HG02610 (cell line): ENCODE measurements around the gene PACSIN3.

ENCODE experiments used
- ATAC-seq: cut with Tn5 transposase; IDR thresholded peaks from one replicate; pipeline ENCODE4 v1.9.1; 2021; ENCODE audit warnings: mild to moderate bottlenecking, moderate library complexity; ENCODE audit not compliant: unreplicated experiment

PACSIN3 gene

DNA sequence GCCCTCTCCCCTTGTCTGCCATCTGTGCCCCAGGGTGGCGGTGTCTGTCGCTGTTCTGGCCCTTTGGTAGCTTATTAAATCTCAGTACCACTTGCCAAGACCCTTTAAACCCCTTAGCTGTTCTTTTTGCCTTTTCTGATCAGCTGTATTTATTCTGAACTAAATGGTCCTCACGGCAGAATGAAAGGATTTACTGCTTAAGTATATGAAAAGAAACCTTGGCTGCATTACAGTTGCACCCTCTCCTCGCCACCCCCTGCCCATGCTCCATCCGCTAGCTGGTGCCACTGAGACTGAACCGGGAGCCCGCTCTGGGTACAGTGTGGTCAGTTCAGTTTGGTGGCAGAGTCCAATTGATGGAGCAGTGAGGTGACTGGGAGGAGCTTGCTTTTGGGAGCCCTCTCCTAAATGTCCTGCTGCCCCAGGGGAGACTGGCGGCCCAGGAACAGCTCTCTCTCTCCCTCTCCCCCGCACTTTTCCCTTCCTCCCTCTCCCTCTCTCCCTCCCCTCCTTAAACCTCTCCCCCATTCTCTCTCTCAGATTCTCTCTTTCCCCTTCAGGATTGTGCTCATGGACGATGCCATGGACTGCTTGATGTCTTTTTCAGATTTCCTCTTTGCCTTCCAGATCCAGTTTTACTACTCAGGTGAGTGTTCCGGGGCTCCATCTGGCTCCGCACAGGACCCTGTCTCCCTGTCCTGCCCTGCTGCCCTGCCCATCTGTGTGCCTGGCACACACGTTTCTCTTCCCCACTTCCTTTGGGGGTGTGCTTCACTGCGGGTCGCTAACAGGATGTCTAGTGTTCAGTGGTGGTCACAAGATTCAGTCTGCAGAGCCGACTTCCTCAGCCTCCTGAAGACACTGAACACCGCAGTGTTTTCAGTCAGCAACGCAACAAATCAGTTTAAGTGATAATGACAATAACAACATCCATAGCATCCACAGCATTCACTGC, 31.3 kb downstream of the PACSIN3 start:
- ATAC-seq: no peak

DNA sequence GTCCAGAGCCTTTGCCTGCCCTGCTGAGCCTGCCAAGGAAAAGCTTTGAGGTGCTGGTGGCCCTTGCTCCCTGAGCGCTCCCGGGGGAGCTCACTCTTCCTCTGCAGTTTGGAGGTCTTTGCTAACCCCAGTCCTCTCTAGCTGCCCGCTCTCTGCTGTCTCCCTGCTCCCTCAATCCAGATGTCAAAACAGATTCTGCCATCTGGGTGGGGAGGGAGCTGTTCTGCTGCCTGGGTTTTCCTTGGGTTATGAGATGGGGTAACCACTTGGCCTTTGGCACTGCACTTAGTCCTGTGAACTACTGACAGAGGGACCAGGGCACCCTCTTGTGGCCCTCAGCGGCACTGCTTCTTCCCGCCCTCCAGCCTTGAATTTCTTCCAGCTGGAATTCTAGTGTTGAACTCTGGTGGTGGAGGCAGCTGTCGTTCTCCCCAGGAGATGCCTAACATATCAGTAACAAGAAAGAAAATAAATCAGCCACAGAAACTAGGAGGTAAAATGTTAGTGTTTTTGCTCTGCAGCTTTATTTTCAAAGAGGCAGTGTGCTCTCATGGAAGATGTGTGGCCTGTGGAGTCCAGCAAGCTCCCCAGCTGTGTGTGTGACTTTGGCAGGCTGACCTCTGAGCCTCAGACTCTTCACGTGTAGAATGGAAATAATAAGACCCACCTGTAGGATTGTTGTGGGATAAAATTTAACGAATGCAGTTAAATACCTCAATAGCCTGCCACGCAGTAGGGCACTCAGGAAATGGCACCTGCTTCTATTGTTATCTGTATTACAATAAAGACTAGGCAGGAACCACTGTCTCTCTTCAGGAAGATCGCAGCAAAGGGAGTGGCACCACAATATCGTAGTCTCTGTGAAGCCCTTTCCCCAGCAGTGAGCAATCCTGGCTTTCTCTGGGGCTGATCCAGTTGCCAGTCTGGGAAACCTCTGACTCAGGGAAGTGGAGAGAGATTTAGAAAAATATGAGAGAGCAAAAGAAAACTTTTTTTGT, 33.0 kb downstream of the PACSIN3 start:
- no peak for ATAC-seq

DNA sequence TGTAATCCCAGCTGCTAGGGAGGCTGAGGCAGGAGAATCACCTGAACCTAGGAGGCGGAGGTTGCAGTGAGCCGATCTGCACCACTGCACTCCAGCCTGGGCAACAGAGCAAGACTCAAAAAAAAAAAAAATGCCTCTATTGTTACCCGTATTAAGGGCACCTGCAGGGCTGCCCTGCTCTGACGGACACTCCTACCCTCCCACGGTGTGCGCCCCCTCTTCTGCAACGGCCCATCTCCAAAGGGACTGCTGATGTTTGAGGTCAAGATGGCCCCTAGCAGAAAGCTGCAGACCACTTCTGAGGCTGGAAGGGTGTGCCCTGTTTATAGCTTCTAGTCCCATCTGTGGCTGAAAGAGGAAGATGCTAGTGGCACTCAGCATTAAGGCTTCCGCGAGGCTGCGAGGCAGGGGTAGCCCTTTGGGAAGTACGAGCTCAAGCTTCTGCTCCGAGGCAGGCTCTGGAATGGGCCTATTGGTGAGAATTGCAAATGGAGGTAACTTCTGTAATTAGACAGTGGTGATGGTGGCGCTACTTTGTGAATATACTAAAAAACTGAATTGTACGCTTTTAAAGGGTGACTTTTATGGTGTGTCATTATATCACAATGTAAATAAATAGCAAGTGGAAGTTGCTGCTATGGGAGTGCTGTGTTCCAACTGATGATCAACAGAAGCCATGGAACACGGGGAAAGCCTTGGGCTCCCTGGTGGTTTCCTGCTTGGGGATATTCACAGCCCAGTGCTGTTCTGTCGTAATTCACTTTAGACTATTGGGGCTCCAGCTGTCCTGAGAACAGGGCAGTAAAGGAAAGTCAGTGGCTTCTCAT, 33.9 kb downstream of the PACSIN3 start:
- no peak for ATAC-seq

DNA sequence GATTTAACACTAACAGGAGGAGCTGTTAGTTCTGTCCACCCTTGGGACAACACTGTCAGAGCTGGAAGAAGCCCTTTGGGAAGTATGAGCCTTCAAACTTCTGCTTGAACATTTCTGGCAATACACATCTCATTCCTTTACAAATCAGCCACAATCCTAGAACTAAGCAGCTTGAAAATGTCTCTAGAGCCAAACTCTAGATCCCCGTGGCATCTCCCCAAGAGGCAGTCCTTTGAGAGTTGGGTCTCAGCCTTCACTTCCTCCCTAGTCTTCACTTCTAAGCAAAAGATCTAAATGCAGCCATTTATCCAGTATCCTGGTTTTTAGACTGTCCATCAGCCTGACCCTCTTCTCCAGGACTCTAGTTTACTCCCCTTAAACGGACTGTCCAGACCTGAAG, 36.5 kb downstream of the PACSIN3 start:
- ATAC-seq: no peak

DNA sequence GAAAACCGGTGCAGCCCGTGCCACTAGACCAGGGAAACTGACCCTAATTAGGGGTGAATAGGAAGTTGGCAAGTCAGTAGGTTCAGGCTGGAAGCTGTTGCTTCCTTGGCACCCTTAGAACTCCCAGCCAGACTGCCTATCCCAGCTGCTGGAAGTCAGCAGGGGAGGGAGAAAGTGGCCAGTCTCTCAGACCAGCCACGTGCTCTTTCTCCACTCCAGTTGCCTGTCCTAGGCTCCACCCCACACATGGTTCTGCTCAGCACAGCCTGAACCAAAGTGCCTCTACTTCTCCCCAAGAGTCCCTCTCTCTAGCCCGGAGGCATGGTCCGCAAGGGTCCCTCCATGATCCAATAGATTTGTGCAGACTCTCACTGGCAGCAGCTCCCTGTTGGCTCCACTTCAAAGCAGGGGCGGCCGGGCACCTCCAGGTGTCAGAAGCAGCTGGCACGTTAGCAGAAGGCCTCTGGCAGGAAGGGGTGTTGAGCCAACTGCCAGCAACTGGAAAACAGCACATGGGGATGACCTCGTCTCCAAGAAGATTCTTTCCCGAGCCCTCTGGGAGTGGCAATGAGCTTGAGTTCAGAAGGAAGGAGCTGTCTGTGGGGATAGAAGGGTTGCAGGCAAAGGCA, 37.2 kb downstream of the PACSIN3 start:
- ATAC-seq: no peak

DNA sequence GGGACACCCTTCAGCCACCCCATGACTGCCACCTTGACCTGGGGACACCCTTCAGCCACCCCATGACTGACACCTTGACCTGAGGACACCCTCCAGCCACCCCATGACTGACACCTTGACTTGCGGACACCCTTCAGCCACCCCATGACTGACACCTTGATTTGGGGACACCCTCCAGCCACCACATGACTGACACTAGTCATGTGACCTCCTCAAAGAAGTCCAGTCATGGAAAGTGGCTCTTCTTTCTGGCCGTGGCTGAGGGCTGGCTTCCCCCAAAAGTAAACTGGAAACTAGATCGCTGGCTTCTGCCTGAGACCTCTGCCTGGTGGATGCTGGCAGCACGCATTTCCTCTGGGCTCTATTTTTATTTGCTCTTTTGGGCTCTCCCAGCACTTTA, 38.0 kb downstream of the PACSIN3 start:
- no peak for ATAC-seq

DNA sequence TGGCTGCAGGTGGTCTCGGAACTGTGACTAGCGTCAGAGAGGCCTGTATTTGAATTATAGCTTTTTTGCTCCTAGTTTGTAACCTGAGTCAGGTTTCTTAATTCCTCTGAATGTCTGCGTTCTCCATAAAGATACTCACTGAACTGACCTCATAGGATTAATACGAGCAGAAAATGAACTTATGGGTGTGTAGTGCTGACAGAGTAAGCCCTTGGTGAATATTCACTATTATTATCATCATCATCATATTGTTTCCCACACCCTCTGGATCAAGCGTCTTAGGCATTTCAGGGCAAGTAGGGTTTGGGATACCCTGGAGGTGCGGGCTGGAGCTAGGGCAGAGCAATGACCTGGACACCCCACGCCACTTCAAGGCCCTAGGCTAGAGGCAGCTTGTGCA, 38.6 kb downstream of the PACSIN3 start:
- ATAC-seq: no peak

DNA sequence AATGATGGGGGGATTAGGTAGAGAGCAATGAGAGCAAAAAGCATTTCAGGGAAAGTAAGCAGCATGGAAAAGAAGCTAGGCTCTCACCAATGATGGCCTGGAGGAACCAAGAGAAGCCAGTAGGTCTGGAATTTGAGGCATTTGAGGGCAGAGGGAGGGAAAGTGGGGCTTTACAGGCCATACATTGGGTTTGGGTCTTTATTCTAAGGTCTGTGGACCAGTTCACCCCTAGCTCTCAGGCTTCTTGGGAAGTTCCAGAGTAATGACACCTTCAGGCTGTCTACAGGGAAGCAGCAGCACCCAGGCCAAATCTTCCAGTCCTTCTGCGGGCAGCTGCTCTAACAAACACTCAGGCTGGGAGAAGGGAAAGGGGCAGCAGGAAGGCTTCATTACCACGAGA, 39.0 kb downstream of the PACSIN3 start:
- ATAC-seq: no peak

DNA sequence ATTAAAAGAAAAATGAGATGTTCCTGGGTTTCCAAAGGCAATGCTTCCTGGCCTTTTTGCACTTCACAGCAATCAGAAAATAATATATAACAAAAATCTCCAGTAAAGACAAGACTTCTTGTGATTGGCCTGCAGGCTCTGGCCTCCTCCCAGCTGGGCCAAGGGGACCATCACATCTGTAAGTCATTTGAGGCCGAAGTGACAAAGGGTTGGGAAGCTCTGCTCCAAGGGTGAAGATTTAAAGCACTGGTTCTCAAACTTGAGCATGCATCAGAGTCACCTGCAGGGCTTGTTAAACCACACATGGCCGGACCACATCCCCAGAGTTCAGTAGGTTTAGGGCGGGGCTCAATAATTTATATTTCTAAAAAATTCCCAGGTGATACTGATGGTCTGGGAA, 41.7 kb downstream of the PACSIN3 start:
- ATAC-seq: no peak

DNA sequence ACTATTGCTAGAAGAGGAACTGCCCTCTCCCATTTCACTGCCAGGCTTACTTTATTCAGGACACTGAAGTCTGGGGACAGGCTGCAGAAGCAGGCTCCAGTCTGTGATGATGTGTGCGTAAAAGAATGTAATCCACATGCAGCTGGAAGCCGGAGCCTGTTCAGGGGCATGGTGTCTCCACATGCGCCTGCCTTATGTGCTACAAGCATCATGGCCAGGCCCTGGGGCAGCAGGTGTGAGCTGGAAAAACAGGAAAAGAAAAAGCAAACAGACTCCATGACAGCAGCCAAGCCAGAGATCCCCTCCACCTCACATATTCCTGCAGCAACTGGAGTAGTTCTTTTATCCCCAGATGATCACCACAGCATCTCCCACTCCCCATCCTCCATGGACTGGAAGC, 42.9 kb downstream of the PACSIN3 start:
- ATAC-seq: no peak

DNA sequence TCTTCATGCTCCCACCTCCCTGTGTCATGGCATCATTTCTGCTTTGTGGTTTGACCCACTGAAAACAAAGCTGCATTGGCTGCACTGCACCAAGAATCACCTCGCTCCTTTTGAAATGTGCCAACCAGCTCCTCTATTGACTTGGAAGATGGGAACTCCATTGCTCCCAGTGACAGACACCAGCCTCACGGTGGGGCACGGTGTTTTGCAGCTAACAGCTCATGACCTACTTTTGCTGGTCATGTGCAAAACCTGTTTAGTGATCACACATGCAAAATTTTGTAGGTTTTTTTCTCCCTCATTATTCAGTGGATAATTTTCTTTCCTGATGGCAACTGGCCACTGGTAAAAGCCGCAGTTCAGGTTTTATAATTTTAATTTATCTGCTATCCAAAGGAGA, 46.4 kb downstream of the PACSIN3 start:
- no peak for ATAC-seq

DNA sequence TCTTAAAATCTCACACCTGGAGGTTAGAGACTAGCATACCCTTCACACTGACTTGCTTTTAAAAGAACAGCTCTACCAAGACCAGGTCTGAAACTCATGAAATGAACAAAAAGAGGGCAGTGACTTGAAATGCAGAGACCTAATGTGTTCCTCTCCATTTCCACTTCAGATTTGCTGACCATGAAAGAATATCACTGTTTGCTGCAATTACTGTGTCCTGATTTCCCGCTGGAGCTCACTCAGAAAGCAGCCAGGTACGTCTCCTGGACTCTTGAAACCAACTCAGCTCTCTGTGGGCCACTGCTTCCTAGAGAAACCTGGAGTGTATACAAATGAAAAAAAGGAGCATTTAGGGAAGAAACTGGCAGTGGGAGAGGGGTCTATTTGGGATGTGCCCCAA, 48.8 kb downstream of the PACSIN3 start:
- no peak for ATAC-seq

DNA sequence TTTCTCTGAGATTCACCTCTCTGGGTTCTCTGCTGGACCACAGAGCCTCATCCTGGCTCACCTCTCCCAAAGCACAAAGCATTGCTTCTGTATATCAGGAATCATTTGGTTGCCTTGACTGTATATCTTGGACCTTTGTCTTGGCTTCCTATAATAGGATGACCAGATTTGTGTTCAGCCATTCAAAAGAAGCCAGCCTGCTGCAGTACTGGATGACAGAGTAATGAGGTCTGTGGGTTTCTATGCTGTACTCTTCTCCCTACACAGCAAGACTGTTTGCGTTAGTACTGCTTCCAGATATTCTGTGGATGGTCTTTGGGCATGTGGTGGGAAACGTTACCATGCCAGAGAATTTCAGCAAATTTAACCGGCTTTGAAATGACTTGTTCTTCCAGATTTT, 49.3 kb downstream of the PACSIN3 start:
- ATAC-seq: no peak

DNA sequence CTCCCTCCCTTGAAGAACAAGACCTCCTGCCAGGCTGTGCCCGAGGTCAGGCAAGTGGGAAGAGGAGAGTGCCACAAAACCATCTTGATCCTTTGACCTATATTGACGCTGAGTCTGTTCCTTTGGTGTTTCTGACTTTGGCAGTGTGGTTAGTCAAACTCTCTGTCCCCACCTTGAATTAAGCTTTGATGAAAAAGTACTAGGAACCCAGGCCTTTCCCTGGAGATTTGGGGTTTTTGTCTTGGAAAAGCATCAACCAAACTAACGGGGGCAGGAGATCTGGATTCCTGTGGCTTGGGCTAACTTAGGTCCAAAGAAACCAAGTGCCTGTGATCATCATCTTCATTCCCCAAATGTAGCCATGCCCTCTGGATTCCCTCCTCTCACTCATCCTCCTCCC, 49.9 kb downstream of the PACSIN3 start:
- ATAC-seq: no peak

DNA sequence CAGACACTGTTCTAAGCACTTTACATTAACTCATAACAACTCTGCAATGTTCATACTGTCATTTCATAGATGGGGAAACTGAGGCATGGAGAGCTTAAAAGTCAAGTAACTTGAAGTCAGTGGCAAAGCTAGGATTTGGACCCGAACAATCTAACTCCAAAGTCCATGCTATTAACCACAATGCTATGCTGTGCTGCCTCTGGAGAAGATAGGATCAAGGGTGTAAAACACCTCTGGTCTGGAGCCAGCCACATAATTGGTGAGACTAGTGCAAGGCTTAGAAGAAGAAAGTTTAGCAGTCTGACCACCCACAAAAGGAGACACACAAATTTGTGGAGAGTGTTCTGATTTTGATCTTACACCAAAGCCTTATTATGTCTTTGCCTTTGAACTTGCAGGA, 53.3 kb downstream of the PACSIN3 start:
- ATAC-seq: no peak

DNA sequence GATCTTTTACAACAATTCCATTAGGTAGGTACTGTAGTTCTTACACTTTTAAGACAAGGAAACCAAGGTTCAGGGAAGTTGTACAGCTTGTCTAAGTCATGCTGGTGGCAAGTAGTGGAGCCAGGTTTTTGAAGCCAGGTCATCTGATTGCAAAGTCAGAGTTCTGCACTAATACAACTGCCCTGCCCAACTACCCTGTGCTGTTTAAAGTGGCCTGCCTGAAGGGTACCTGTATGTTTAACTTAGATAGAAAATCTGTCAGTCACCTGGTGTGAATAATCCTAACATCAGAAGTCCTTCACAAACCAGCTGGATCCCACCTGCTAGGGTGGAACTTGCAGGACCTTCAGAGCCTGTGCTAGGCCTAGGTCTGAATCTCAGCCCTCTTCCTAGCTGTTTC, 53.7 kb downstream of the PACSIN3 start:
- no peak for ATAC-seq

DNA sequence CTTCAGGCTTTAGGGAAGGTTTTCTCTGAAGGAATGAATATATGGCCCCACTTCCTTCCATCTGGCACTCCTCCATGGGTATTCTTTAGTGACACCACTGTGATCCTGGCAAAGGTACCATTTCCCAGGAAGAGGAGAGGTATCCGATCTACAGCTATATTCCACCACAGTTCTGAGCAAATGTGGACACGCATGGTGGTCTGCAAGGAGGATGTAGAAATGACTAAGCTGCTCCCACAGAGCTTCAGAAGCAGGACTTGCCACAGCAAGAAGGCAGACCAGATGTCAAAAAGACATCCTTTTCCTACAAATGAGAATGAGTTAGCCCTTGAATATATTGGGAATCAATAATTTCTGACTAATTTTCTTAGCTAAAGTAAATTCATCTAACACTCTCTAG, 55.1 kb downstream of the PACSIN3 start:
- no peak for ATAC-seq

DNA sequence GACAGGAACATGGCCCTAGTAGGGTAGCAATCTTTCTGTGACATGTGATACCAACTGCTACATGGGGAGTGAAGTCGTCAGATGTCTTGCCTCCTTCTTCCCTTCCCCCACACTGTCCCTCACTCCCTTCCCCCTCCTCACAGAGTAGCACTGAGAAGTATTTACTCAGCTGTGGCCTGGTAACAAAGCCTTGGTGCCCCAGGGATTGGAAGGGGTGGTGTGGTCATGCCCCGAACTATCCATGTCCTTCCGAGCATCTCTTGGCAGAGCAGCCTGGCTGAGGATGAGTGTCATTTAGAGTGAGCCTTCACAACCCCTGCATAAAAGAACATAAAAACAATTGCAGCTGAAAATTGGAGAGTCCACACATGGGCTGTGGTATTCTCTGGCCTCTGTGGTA, 55.7 kb downstream of the PACSIN3 start:
- ATAC-seq: no peak
